Neural cell (in vitro differentiated cells): ENCODE data around the gene SCO1. TPM values are rescaled to one million over a fixed set of nuclear protein-coding genes. Genes with fewer than 3 reads are reported as not detected.

Experiments used
- H2AFZ ChIP-seq: fragments of 200-600, 300-800 bp; sonication (generic), shearing (Covaris generic); 2 replicates; pipeline ENCODE4 v1.6.0; 2014; ENCODE audit warnings: low read depth, mild to moderate bottlenecking, antibody characterized with exemption, low read length, moderate library complexity
- H3F3A ChIP-seq: fragments of 200-600 bp; shearing (Covaris generic); 2 replicates; pipeline ENCODE4 v1.6.1; 2016; ENCODE audit warnings: mild to moderate bottlenecking, moderate library complexity, mixed read lengths, antibody characterized with exemption, low read length; ENCODE audit not compliant: insufficient read depth, poor library complexity, severe bottlenecking
- H3K27ac ChIP-seq: fragments of 200-600, 300-800 bp; sonication (generic), shearing (Covaris generic); 2 replicates; pipeline ENCODE4 v1.5.1; 2014; ENCODE audit warnings: mild to moderate bottlenecking, low read length, moderate library complexity
- H3K27me3 ChIP-seq: fragments of 300-800, 200-600 bp; sonication (generic), shearing (Covaris generic); 2 replicates; pipeline ENCODE4 v1.6.0; 2014; ENCODE audit warnings: mild to moderate bottlenecking, low read depth, low read length, moderate library complexity; ENCODE audit not compliant: insufficient read depth
- H3K36me3 ChIP-seq: fragments of 300-800, 200-600 bp; sonication (generic), shearing (Covaris generic); 2 replicates; pipeline ENCODE4 v1.5.1; 2014; ENCODE audit warnings: mild to moderate bottlenecking, antibody characterized with exemption, low read length, moderate library complexity; ENCODE audit not compliant: insufficient read depth
- H3K4me2 ChIP-seq: fragments of 300-800, 200-600 bp; sonication (generic), shearing (Covaris generic); 2 replicates; pipeline ENCODE4 v1.6.0; 2014; ENCODE audit warnings: mild to moderate bottlenecking, low read length
- H3K4me3 ChIP-seq: fragments of 300-800, 200-600 bp; sonication (generic), shearing (Covaris generic); 2 replicates; pipeline ENCODE4 v1.5.1; 2014; ENCODE audit warnings: mild to moderate bottlenecking, low read length, moderate library complexity
- H3K79me2 ChIP-seq: fragments of 200-600 bp; shearing (Covaris generic); replicated peaks from 2 replicates; pipeline ENCODE4 v1.6.0; 2014; ENCODE audit warnings: mild to moderate bottlenecking, low read length, moderate library complexity; ENCODE audit not compliant: insufficient read depth
- H3K9ac ChIP-seq: fragments of 300-800, 200-600 bp; sonication (generic), shearing (Covaris generic); 2 replicates; pipeline ENCODE4 v1.6.1; 2016; ENCODE audit warnings: mild to moderate bottlenecking, low read length, mixed read lengths
- H3K9me2 ChIP-seq: fragments of 200-600 bp; shearing (Covaris generic); 2 replicates; pipeline ENCODE4 v1.6.1; 2016; ENCODE audit warnings: mild to moderate bottlenecking, low read length, mixed read lengths; ENCODE audit not compliant: insufficient read depth
- H3K9me3 ChIP-seq: fragments of 200-600, 300-800 bp; sonication (generic), shearing (Covaris generic); 2 replicates; pipeline ENCODE4 v1.6.1; 2016; ENCODE audit warnings: mild to moderate bottlenecking, mixed run types, low read length, moderate library complexity, mixed read lengths
- H4K20me1 ChIP-seq: fragments of 200-600 bp; shearing (Covaris generic); 2 replicates; pipeline ENCODE4 v1.6.1; 2016; ENCODE audit warnings: mild to moderate bottlenecking, mixed run types; ENCODE audit not compliant: insufficient read depth
- CTCF ChIP-seq: fragments of 450-650 bp; IDR thresholded peaks from 2 replicates; pipeline ENCODE4 v1.5.1; 2014; ENCODE audit warnings: antibody characterized with exemption, mild to moderate bottlenecking, moderate library complexity; ENCODE audit not compliant: poor library complexity, severe bottlenecking
- EP300 ChIP-seq: fragments of 450-650 bp; conservative IDR thresholded peaks from 2 replicates; pipeline ENCODE4 v1.6.1; 2014; ENCODE audit warnings: antibody characterized with exemption, mild to moderate bottlenecking, moderate library complexity; ENCODE audit not compliant: poor library complexity, severe bottlenecking
- EZH2 ChIP-seq: fragments of 200-600, 300-800 bp; shearing (Covaris generic), sonication (generic); IDR thresholded peaks from 2 replicates; pipeline ENCODE4 v1.6.1; 2014; ENCODE audit warnings: antibody characterized with exemption, low read length, borderline replicate concordance, mild to moderate bottlenecking; ENCODE audit not compliant: insufficient read depth, poor library complexity, severe bottlenecking
- MXI1 ChIP-seq: fragments of 450-650 bp; conservative IDR thresholded peaks from 2 replicates; pipeline ENCODE4 v1.6.1; 2014; ENCODE audit warnings: antibody characterized with exemption, mild to moderate bottlenecking; ENCODE audit not compliant: poor library complexity, severe bottlenecking
- POLR2AphosphoS5 ChIP-seq: IDR thresholded peaks from 2 replicates; pipeline ENCODE4 v1.6.1; 2012
- RAD21 ChIP-seq: fragments of 450-650 bp; conservative IDR thresholded peaks from 2 replicates; pipeline ENCODE4 v1.6.1; 2014; ENCODE audit warnings: antibody characterized with exemption, mild to moderate bottlenecking, moderate library complexity
- SMC3 ChIP-seq: fragments of 450-650 bp; conservative IDR thresholded peaks from 2 replicates; pipeline ENCODE4 v1.6.1; 2014; ENCODE audit warnings: antibody characterized with exemption, mild to moderate bottlenecking, moderate library complexity; ENCODE audit not compliant: poor library complexity
- TAF1 ChIP-seq: IDR thresholded peaks from 2 replicates; pipeline ENCODE4 v1.6.1; 2012; ENCODE audit warnings: low read depth
- polyA plus RNA-seq: library from polyadenylated mRNA; depleted of rRNA; stranded (reverse); fragments of >200 nt; gene quantifications from 2 replicates; pipeline ENCODE4 v1.2.3, GENCODE V29; 2014
- TF ChIP-seq, protein P1 (sequence below): IDR thresholded peaks from 2 replicates; pipeline ENCODE4 v1.6.1; 2012; ENCODE audit warnings: borderline replicate concordance

Gene SCO1
- polyA plus RNA-seq, 1 donor from 2014 or later: 28.8 TPM

GRCh38 chr17:10651927-10652326, 45.4 kb downstream of the SCO1 start:
- H2AFZ ChIP-seq: no peak overlapping the region
- no peaks in the 10 kb centered on the region for H3F3A ChIP-seq
- no peak for TF ChIP-seq EP300
- no peak for TF ChIP-seq POLR2AphosphoS5
- no peak for TF ChIP-seq MXI1
- no peak for TF ChIP-seq CTCF
- no peak overlapping the region for H3K4me3 ChIP-seq
- H3K9me3 ChIP-seq: no peaks in the 10 kb centered on the region
- no peak overlapping the region for H3K27ac ChIP-seq
- no peak overlapping the region for H3K9ac ChIP-seq
- no peaks in the 10 kb centered on the region for H3K9me2 ChIP-seq
- H3K79me2 ChIP-seq: no peaks in the 10 kb centered on the region
- no peak overlapping the region for H3K4me2 ChIP-seq
- H3K27me3 ChIP-seq: no peaks in the 10 kb centered on the region
- no peaks in the 10 kb centered on the region for H4K20me1 ChIP-seq
- H3K36me3 ChIP-seq: no peaks in the 10 kb centered on the region

- no peaks in the 10 kb centered on the region for H3K79me2 ChIP-seq
- no peaks in the 10 kb centered on the region for H4K20me1 ChIP-seq
- H3K9me3 ChIP-seq: no peaks in the 10 kb centered on the region
- TF ChIP-seq EP300: no peak
- no peak for TF ChIP-seq POLR2AphosphoS5
- no peak for TF ChIP-seq MXI1
- no peak for TF ChIP-seq CTCF
- TF ChIP-seq TAF1: no peak
- TF ChIP-seq, protein P1, sequence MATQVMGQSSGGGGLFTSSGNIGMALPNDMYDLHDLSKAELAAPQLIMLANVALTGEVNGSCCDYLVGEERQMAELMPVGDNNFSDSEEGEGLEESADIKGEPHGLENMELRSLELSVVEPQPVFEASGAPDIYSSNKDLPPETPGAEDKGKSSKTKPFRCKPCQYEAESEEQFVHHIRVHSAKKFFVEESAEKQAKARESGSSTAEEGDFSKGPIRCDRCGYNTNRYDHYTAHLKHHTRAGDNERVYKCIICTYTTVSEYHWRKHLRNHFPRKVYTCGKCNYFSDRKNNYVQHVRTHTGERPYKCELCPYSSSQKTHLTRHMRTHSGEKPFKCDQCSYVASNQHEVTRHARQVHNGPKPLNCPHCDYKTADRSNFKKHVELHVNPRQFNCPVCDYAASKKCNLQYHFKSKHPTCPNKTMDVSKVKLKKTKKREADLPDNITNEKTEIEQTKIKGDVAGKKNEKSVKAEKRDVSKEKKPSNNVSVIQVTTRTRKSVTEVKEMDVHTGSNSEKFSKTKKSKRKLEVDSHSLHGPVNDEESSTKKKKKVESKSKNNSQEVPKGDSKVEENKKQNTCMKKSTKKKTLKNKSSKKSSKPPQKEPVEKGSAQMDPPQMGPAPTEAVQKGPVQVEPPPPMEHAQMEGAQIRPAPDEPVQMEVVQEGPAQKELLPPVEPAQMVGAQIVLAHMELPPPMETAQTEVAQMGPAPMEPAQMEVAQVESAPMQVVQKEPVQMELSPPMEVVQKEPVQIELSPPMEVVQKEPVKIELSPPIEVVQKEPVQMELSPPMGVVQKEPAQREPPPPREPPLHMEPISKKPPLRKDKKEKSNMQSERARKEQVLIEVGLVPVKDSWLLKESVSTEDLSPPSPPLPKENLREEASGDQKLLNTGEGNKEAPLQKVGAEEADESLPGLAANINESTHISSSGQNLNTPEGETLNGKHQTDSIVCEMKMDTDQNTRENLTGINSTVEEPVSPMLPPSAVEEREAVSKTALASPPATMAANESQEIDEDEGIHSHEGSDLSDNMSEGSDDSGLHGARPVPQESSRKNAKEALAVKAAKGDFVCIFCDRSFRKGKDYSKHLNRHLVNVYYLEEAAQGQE: no peak
- no peak for TF ChIP-seq EZH2
- TF ChIP-seq SMC3: no peak
- TF ChIP-seq RAD21: no peak
- H3K4me2 ChIP-seq: no peak overlapping the region
- H3K27ac ChIP-seq: no peak overlapping the region
- no peak overlapping the region for H3K9ac ChIP-seq
- no peaks in the 10 kb centered on the region for H3F3A ChIP-seq
- H2AFZ ChIP-seq: no peak overlapping the region
- no peaks in the 10 kb centered on the region for H3K36me3 ChIP-seq
- H3K4me3 ChIP-seq: no peak overlapping the region
- H3K9me2 ChIP-seq: no peaks in the 10 kb centered on the region
- no peaks in the 10 kb centered on the region for H3K27me3 ChIP-seq
These were observed 47.7 kb downstream of the SCO1 start for GRCh38 chr17:10649602-10650001.
